Caco-2 (cell line): ENCODE measurements around the gene ADAMTSL2. TPM values are rescaled to one million over a fixed set of nuclear protein-coding genes. Genes with fewer than 3 reads are reported as not detected.

Experiments
- BruUV-seq: library from RNA; stranded (reverse); fragments of 400-500 nt; replicated peaks from 2 replicates; lab custom pipeline; 2021; lab: Mats Ljungman, UMichigan
- CTCF ChIA-PET: fragments of 300-600 bp; sonication (Branson Sonifier 250); formaldehyde crosslinking; loops from one replicate; lab custom pipeline; 2022; ENCODE audit warnings: antibody characterized with exemption; lab: Charles Lee
- POLR2A ChIA-PET: fragments of 300-600 bp; sonication (Branson Sonifier 250); formaldehyde crosslinking; loops from one replicate; lab custom pipeline; 2022; ENCODE audit warnings: antibody characterized with exemption; lab: Charles Lee
- DNase-seq, 2 experiments: peaks; one replicate each; pipeline versions ENCODE4 v3.0.0 to v3.0.0-alpha.2; 2020 to 2022
- H3K27me3 ChIP-seq: replicated peaks from 2 replicates; pipeline ENCODE4 v1.6.0; 2011; ENCODE audit warnings: low read length; ENCODE audit not compliant: control insufficient read depth, insufficient read depth
- H3K36me3 ChIP-seq: 2 replicates; pipeline ENCODE4 v1.5.1; 2011; ENCODE audit warnings: low read length; ENCODE audit not compliant: control insufficient read depth, insufficient read depth
- H3K4me1 ChIP-seq: fragments of 250-450 bp; sonication (Bioruptor Pico); 2 replicates; pipeline ENCODE4 v1.5.1; 2020; ENCODE audit warnings: mild to moderate bottlenecking
- H3K4me3 ChIP-seq: 2 replicates; pipeline ENCODE4 v1.5.1; 2011; ENCODE audit warnings: low read depth, mild to moderate bottlenecking, control low read depth, low read length
- H3K9me3 ChIP-seq: fragments of 250-450 bp; sonication (Bioruptor Pico); 2 replicates; pipeline ENCODE4 v1.5.1; 2020; ENCODE audit warnings: mild to moderate bottlenecking, moderate library complexity
- H3K27ac Mint-ChIP-seq: one replicate; pipeline ENCODE4 v1.8.0; 2022; ENCODE audit warnings: mixed read lengths; ENCODE audit not compliant: unreplicated experiment
- H3K27me3 Mint-ChIP-seq: one replicate; pipeline ENCODE4 v1.8.0; 2022; ENCODE audit warnings: mixed read lengths; ENCODE audit not compliant: insufficient read depth, unreplicated experiment
- H3K36me3 Mint-ChIP-seq: one replicate; pipeline ENCODE4 v1.8.0; 2022; ENCODE audit warnings: mild to moderate bottlenecking, mixed read lengths; ENCODE audit not compliant: insufficient read depth, unreplicated experiment
- H3K4me1 Mint-ChIP-seq: one replicate; pipeline ENCODE4 v1.8.0; 2022; ENCODE audit warnings: low read depth, mixed read lengths; ENCODE audit not compliant: unreplicated experiment
- H3K4me3 Mint-ChIP-seq: one replicate; pipeline ENCODE4 v1.8.0; 2022; ENCODE audit warnings: mild to moderate bottlenecking, moderate library complexity, mixed read lengths; ENCODE audit not compliant: unreplicated experiment
- H3K9me3 Mint-ChIP-seq: one replicate; pipeline ENCODE4 v1.8.0; 2022; ENCODE audit warnings: mixed read lengths; ENCODE audit not compliant: unreplicated experiment
- CTCF ChIP-seq, 2 experiments: fragments of 200-600 bp in 1 of 2; IDR thresholded peaks; 1 replicate in 1 of 2; 2 replicates in 1 of 2; pipeline versions ENCODE4 v1.5.1 to v1.8.0; 2011 to 2022; ENCODE audit warnings: antibody characterized with exemption in 1 of 2, control low read depth in 1 of 2, inconsistent platforms in 1 of 2, low read depth in 1 of 2, low read length in 1 of 2, mild to moderate bottlenecking in 1 of 2, moderate library complexity in 1 of 2; ENCODE audit not compliant: insufficient read depth in 1 of 2, severe bottlenecking in 1 of 2, unreplicated experiment in 1 of 2
- intact Hi-C: fragments of 100-400 bp; cut with micrococcal nuclease; formaldehyde crosslinking; loops from one replicate; pipeline ENCODE4 v1.10.0; 2022; ENCODE audit not compliant: unreplicated experiment
- total RNA-seq: library from RNA; stranded (reverse); gene quantifications from 2 replicates; pipeline ENCODE4 v1.2.3, GENCODE V29; 2022

ADAMTSL2 gene
- total RNA-seq, 1 experiment from 2014 or later, result 0.68 TPM

GRCh38 chr9:133532937-133533668 lies 1.4 kb upstream of the ADAMTSL2 start:
- Histone ChIP-seq H3K9me3 (no peaks in the 10 kb centered on the region), H3K36me3 (no peaks in the 10 kb centered on the region), H3K4me1 (peaks cover 5% of the 10 kb centered on the region; the same call in 1 of the 2 replicates), H3K27me3 (no peaks in the 10 kb centered on the region), H3K4me3 (no peak overlapping the region)
- BruUV-seq, result no TSS peak
- intact Hi-C loops, result loop anchor here (1.0 to 5.0 kb wide), 2 partner anchors 44 to 193 kb away; no protein-coding TSS in a partner anchor
- Mint-ChIP-seq H3K27ac (no peak overlapping the region), H3K36me3 (no peaks in the 10 kb centered on the region), H3K4me1 (no peaks in the 10 kb centered on the region), H3K9me3 (no peaks in the 10 kb centered on the region), H3K4me3 (no peak overlapping the region), H3K27me3 (no peaks in the 10 kb centered on the region)
- POLR2A ChIA-PET, result no interaction called here
- DNase-seq, result peak; percentile 86 to 89
- CTCF ChIA-PET, result no interaction called here
- TF ChIP-seq CTCF (IDR thresholded peaks at IDR 0.05; ENCODE audit: insufficient read depth in 1 of 2, low read depth in 1 of 2, low read length in 1 of 2, severe bottlenecking in 1 of 2, unreplicated experiment in 1 of 2), result peak; percentile 61 to 68

- no peaks in the 10 kb centered on the region for H3K9me3 ChIP-seq
- intact Hi-C loops, result loop anchor here (1.0 to 5.0 kb wide), 2 partner anchors 43 to 192 kb away; no protein-coding TSS in a partner anchor
- Mint-ChIP-seq H3K9me3 (no peaks in the 10 kb centered on the region), H3K36me3 (no peaks in the 10 kb centered on the region), H3K4me3 (no peak overlapping the region), H3K4me1 (no peaks in the 10 kb centered on the region), H3K27me3 (no peaks in the 10 kb centered on the region), H3K27ac (no peak overlapping the region)
- BruUV-seq, result no TSS peak
- DNase-seq, result no peak
- no peaks in the 10 kb centered on the region for H3K27me3 ChIP-seq
- H3K4me3 ChIP-seq, result no peak overlapping the region
- no peak for TF ChIP-seq CTCF (IDR thresholded peaks at IDR 0.05; ENCODE audit: insufficient read depth in 1 of 2, low read depth in 1 of 2, low read length in 1 of 2, severe bottlenecking in 1 of 2, unreplicated experiment in 1 of 2)
- no peaks in the 10 kb centered on the region for H3K36me3 ChIP-seq
- ChIA-PET POLR2A (no interaction called here), CTCF (no interaction called here)
- peaks cover 5% of the 10 kb centered on the region; the same call in 1 of the 2 replicates for H3K4me1 ChIP-seq
Observed at GRCh38 chr9:133533857-133534256, 647 bp upstream of the ADAMTSL2 start.

- Mint-ChIP-seq H3K27ac (no peak overlapping the region), H3K36me3 (no peaks in the 10 kb centered on the region), H3K27me3 (no peaks in the 10 kb centered on the region), H3K4me3 (no peak overlapping the region), H3K4me1 (no peaks in the 10 kb centered on the region), H3K9me3 (no peaks in the 10 kb centered on the region)
- Histone ChIP-seq H3K4me3 (no peak overlapping the region), H3K9me3 (no peaks in the 10 kb centered on the region), H3K4me1 (peaks cover 5% of the 10 kb centered on the region; the same call in 1 of the 2 replicates), H3K27me3 (no peaks in the 10 kb centered on the region), H3K36me3 (no peaks in the 10 kb centered on the region)
- BruUV-seq, result no TSS peak
- TF ChIP-seq CTCF (IDR thresholded peaks at IDR 0.05; ENCODE audit: insufficient read depth in 1 of 2, low read depth in 1 of 2, low read length in 1 of 2, severe bottlenecking in 1 of 2, unreplicated experiment in 1 of 2), result no peak
- POLR2A ChIA-PET, result no interaction called here
- intact Hi-C loops, result no loop called here
- CTCF ChIA-PET, result no interaction called here
- no peak for DNase-seq
Observed at GRCh38 chr9:133535306-133535877, 888 bp downstream of the ADAMTSL2 start.
